Islet of Langerhans (tissue), 1 donor: ENCODE measurements around the gene VWC2.

Experiments used
- FAIRE-seq: peaks from one replicate; lab custom pipeline; 2011; peaks lifted over from hg19 to GRCh38; lab: Jason Lieb, UNC

VWC2 gene

GRCh38 chr7:49852619-49853462 is 79.4 kb downstream of the VWC2 start:
- FAIRE-seq = no peak

DNA sequence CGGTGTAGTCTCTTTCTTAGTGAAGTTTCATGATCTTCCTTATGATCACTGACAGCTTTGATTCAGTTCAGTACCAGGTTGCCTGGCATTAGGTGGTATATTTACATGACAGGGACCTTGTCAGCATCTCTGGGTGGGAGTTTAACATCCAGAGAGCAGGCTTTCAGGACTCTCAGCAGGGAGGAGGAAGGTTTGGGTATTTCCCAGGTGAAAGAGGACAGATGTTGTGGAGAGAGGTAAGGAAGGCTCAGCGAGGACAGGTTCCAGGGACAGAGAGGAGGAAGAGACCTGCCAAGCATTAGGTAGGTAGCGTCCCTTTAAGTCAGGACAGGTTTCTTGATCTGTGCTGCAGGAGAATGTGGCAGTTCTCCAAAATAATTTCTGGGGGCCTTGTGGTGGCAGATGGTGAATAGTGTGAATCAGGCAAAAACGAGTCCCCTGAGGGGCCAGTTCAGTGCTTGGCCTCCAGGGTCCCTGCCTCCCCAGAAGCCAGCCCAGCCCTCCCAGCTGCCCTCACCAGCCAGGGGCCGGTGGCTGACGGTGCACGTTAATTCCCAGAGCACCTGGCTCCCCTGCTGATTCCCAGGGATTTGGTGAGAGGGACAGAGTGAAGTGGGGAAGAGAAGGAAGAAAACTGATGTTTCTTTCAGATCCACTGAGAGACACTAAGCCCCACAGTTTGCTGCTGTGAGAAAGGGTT is 82.0 kb downstream of the VWC2 start:
- no peak for FAIRE-seq

DNA sequence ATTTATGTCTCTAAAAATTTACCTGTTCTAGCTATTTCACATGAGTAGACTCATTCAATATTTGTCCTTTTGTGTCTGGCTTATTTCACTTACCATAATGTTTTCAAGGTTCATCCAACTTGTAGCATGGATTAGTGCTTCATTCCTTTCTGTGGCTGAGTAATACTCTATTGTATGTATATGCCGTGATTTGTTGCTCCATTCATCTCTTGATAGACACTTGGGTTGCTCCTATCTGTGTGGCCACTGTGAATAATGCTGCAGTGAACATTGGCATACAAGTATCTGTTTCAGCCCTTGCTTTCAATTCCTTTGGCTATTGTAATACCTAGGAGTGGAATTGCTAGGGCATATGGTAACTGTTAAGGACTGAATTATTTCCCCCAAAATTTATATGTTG is 86.9 kb downstream of the VWC2 start:
- no peak for FAIRE-seq

GRCh38 chr7:49866076-49866735 is 92.8 kb downstream of the VWC2 start:
- no peak for FAIRE-seq

- no peak for FAIRE-seq
Measured at GRCh38 chr7:49866910-49867309, 93.5 kb downstream of the VWC2 start.

DNA sequence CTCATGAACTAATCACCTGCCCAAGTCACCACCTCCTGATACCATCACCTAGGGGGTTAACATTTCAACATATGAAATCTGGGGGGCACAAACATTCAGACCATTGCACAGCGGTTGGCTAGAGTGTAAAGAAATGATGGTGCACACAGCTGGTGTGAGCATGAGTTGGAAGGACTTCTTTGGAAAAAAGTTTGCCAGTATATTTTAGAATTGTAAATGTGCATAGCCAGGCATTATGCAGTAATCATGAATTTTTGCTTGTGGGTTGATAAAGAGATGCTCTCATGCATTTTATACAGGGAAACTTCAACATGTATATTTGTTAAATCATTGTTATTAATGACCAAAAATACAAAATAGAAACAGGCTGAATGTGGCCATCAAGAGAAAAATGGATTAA is 100.0 kb downstream of the VWC2 start:
- FAIRE-seq = no peak

DNA sequence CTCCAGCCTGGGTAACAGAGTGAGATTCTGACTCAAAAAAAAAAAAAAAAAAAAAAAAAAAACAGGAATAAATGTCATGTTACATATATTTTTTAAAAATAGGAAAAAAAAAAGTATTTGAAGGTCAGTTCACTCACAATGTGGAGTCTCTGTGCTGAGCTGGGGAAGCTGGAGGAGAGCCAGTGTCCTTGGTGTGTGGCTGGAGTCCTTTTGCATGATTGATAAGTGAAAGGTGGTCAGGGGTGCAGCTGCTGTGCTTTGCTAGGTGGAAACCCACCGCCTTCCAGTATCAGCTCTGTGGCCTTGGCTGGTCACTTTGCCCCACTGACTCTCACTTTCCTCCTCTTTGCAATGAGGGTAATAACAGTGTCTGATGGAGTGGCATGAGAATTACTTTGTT is 101.9 kb downstream of the VWC2 start:
- no peak for FAIRE-seq

DNA sequence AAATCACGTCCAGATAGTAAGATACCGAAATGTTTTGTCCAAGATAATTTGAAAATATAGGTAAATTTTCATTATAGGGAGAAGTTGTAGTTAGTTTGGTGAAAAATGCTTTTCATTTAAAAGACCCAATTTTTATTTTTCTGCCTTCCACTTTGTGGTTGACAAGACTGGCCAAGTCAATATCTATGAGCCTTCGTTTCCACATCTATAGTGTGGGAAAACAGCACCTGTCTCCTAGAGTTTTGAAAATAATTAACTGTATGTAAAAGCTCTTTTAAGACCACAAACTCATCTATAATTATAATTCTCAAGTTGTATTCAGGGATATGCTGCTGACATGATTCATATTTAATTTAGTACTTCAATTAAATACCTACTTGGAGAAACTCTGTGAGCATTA is 102.8 kb downstream of the VWC2 start:
- FAIRE-seq = no peak

GRCh38 chr7:49878089-49878488 is 104.7 kb downstream of the VWC2 start:
- no peak for FAIRE-seq

GRCh38 chr7:49878627-49879026 is 105.2 kb downstream of the VWC2 start:
- FAIRE-seq = no peak

GRCh38 chr7:49883933-49884332 is 110.5 kb downstream of the VWC2 start:
- FAIRE-seq = no peak

- no peak for FAIRE-seq
Measured at GRCh38 chr7:49885593-49886285, 112.3 kb downstream of the VWC2 start.

DNA sequence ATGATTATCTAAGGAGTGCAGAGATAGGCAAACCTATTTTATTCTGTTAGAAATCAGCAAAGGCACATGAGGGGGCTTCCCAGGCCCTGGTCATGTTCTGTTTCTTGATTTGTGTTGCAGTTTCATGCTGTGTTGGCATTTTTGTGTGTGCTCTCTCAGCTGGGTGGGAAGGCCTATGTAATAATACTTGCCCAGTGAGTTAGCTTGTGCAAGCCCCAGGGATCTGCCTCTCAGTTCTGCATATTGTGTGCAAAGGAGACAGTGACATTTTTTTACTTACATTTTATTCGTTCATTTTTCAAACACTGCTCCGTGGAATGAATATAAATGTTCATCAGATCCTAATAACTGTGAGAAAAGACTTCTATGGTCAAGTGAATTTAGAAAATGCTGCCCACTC is 119.0 kb downstream of the VWC2 start:
- FAIRE-seq = no peak

DNA sequence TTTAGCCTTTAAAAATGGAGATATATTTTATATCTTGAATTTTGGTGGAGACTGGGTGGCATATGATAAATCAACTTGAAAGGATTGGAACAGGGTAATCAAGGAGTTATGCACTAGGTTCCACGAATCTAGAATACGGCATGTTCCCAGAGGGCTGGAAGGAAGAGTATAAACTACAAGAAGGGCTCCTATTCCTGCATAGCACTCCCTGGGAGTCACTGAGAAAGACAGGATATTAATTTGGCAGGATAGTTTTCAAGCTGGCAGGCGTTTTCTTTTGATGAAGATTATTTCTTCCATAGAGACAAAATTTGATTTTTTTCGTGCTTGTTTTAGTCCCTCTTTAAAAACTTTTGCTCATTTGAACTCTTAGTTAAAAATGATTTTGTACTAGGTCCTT is 119.7 kb downstream of the VWC2 start:
- FAIRE-seq = no peak

GRCh38 chr7:49894543-49894942 is 121.1 kb downstream of the VWC2 start:
- no peak for FAIRE-seq

GRCh38 chr7:49911909-49912308 is 138.5 kb downstream of the VWC2 start:
- FAIRE-seq = no peak

DNA sequence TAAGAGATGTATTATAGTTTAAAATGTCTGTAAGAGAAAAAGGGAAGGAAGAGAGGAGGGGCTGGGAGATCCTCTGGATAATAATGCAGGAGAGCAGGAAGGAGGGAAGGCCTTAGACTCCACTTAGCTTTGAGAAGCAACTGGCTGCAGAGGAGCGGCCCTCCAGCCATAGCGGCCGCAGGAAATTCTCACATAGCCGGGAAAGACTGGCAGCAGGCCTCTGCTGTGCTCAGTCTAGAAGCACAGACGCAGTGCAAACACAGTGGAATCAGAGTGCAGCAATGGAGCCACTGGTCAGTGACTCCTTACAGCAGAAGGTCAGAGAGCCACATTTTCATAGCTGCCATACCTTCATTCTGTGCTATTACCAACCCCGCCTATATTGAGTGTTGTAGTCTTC is 153.3 kb downstream of the VWC2 start:
- FAIRE-seq = no peak

GRCh38 chr7:49927631-49928030 is 154.2 kb downstream of the VWC2 start:
- no peak for FAIRE-seq

- FAIRE-seq = no peak
Measured at GRCh38 chr7:49928787-49929186, 155.3 kb downstream of the VWC2 start.

GRCh38 chr7:49931627-49932026 is 158.2 kb downstream of the VWC2 start:
- no peak for FAIRE-seq

DNA sequence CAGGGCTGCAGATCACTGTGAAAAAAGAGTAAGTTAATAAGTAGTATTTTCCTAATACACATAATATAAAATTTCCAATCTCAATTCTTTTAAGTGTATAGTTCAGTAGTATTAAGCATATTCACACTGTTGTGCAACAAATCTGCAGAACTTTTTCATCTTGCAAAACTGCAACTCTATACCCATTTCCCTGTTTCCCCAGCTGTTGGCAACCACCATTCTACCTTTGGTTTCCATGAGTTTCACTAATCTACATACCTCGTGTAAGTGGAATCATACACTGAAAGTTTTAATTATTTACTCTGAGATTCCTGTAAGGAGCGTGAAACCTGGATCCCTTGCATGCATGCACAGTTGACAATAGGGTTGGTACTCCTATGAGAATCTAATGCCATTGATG is 164.2 kb downstream of the VWC2 start:
- no peak for FAIRE-seq
